ENCODE results near the gene SIGLEC11.
"Not testable (repeated sequence)": the region's sequence is repeated elsewhere in the genome, so short reads cannot be mapped to it uniquely, and the experiment has no call there.

SIGLEC11 gene

GRCh38 chr19:49981603-49982593, 20.9 kb upstream of the SIGLEC11 start:
- DNase-seq: no peak

GRCh38 chr19:49978324-49978723, 17.4 kb upstream of the SIGLEC11 start:
- DNase-seq: no peak

- DNase-seq: no peak
Observed at GRCh38 chr19:49977881-49978280, 16.9 kb upstream of the SIGLEC11 start.

GRCh38 chr19:49977076-49977475, 16.1 kb upstream of the SIGLEC11 start:
- no peak for DNase-seq

- DNase-seq: no peak
Observed at GRCh38 chr19:49976496-49976895, 15.5 kb upstream of the SIGLEC11 start.

GRCh38 chr19:49975051-49975450, 14.1 kb upstream of the SIGLEC11 start:
- DNase-seq: no peak

GRCh38 chr19:49973987-49974386, 13.0 kb upstream of the SIGLEC11 start:
- no peak for DNase-seq

GRCh38 chr19:49972841-49973240, 11.9 kb upstream of the SIGLEC11 start:
- DNase-seq: no peak

GRCh38 chr19:49971991-49972411, 11.0 kb upstream of the SIGLEC11 start:
- no peak for DNase-seq

- DNase-seq: not testable (repeated sequence)
Observed at GRCh38 chr19:49969355-49969754, 8.4 kb upstream of the SIGLEC11 start.

- DNase-seq: no peak
Observed at GRCh38 chr19:49968279-49968922, 7.4 kb upstream of the SIGLEC11 start.

- DNase-seq: not testable (repeated sequence)
Observed at GRCh38 chr19:49959892-49960291, 1.1 kb downstream of the SIGLEC11 start.

GRCh38 chr19:49958596-49958995, 2.4 kb downstream of the SIGLEC11 start:
- not testable (repeated sequence) for DNase-seq

GRCh38 chr19:49958144-49958543, 2.8 kb downstream of the SIGLEC11 start:
- not testable (repeated sequence) for DNase-seq

GRCh38 chr19:49957262-49957915, 3.6 kb downstream of the SIGLEC11 start:
- DNase-seq: no peak

- DNase-seq: no peak
Observed at GRCh38 chr19:49956115-49956495, 4.9 kb downstream of the SIGLEC11 start.

- DNase-seq: no peak
Observed at GRCh38 chr19:49954933-49955332, 6.0 kb downstream of the SIGLEC11 start.

- no peak for DNase-seq
Observed at GRCh38 chr19:49954092-49954829, 6.7 kb downstream of the SIGLEC11 start.

GRCh38 chr19:49953416-49953815, 7.6 kb downstream of the SIGLEC11 start:
- DNase-seq: no peak

GRCh38 chr19:49952906-49953305, 8.1 kb downstream of the SIGLEC11 start:
- DNase-seq: no peak

- no peak for DNase-seq
Observed at GRCh38 chr19:49952479-49952836, 8.5 kb downstream of the SIGLEC11 start.

GRCh38 chr19:49951806-49952478, 9.0 kb downstream of the SIGLEC11 start:
- no peak for DNase-seq

Data from SW 1271 (cell line).